G401.6 (cell line): Measurements from ENCODE around the gene KIF21B.
"Not testable (repeated sequence)": the region's sequence is repeated elsewhere in the genome, so short reads cannot be mapped to it uniquely, and the experiment has no call there.

Source experiments
- FAIRE-seq: peaks from 2 replicates; lab custom pipeline; 2012; peaks lifted over from hg19 to GRCh38; lab: Jason Lieb, UNC

Gene KIF21B

DNA sequence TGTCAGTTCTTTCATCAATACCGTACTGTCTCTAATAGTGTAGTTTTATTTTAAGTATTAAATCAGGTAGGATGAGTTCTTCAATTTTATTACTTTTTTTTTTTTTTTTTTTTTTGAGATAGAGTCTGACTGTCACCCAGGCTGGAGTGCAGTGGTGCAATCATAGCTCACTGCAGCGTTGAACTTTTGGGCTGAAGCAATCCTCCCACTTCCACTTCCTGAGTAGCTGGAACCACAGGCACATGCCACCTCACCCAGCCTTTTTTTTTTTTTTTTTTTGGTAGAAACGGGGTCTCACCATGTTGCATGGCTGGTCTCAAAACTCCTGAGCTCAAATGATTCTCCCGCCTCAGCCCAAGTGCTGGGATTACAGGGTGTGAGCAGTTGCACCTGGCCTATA is 84.6 kb downstream of the KIF21B start:
- FAIRE-seq: no peak

DNA sequence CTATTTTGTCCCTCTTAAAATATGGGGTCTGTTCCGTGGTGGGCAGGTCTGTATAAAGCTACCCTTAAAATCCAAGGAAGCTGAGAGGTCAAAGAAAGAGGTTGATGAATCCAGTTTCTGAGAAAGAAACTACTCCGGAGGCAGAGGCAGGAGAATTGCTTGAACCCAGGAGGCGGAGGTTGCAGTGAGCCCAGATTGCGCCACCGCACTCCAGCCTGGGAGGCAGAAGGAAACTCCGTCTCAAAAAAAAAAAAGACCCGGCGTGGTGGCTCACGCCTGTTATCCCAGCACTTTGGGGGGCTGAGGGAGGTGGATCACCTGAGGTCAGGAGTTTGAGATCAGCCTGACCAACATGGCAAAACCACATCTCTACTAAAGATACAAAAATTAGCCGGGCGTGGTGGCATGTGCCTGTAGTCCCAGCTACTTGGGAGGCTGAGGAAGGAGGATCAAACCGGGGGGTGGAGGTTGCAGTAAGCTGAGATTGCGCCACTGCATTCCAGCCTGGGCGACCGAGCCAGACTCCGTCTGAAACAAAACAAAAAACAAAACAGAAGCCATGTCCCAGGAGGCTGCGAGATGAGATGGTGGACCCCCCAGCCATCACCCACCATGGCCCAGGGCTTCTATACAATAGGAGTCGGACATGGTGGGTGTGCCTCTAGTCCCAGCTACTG is 88.1 kb downstream of the KIF21B start:
- not testable (repeated sequence) for FAIRE-seq

DNA sequence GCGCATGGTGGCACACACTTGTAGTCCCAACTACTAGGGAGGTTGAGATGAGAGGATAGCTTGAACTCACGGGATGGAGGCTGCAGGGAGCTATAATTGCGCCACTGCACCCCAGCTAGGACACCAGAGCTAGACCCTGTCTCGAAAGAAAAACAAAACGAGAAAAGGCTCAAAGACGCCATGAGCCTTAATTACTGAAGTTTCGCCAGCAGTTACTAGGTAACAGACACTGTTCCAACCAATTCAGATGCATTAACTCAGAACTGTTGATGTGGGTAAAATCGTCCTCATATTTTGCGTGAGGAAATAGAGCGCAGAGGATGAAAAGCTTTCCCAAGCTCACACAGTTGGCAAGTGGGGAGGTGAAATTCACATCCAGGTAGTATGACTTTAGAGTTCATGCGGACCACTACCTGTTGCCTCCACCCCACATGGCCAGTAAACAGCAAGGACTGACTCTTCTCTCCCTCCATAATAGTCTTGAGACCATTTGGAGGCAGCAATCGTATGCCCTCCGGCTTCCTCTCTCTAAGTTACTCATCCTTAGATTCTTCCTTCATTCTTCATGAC is 88.8 kb downstream of the KIF21B start:
- no peak for FAIRE-seq

DNA sequence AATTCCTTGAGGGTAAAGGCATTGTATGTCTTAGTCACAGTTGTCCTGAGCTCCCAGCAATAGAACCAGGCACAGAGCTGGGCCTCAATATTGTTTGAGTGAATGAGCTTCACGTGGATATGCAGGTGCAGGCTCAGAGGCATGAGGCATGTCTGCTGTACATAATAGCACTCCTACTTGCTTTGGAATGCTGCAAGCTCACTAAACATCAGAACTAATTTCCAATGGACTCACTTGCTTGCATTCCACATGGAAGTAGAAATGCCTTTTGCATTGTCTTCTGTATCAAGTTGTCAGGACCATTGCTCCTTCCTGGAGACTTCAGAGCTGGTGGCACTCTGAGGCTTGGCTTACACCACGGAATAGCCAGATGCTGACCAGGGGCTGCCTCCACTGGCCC is 91.7 kb downstream of the KIF21B start:
- FAIRE-seq: no peak

DNA sequence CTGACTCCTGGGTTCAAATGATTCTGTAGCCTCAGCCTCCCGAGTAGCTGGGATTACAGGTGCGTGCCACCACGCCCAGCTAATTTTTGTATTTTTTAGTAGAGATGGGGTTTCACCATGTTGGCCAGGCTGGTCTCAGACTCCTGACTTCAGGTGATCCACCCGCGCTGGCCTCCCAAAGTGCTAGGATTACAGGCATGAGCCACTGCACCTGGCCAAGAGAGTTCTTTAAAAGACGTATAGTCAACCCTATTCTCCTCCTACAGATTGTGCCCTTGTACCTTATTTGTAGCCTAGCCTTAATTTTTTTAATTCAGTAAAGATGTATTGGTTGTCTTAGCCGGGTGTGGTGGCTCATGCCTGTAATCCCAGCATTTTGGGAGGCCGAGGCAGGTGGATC is 93.2 kb downstream of the KIF21B start:
- not testable (repeated sequence) for FAIRE-seq

DNA sequence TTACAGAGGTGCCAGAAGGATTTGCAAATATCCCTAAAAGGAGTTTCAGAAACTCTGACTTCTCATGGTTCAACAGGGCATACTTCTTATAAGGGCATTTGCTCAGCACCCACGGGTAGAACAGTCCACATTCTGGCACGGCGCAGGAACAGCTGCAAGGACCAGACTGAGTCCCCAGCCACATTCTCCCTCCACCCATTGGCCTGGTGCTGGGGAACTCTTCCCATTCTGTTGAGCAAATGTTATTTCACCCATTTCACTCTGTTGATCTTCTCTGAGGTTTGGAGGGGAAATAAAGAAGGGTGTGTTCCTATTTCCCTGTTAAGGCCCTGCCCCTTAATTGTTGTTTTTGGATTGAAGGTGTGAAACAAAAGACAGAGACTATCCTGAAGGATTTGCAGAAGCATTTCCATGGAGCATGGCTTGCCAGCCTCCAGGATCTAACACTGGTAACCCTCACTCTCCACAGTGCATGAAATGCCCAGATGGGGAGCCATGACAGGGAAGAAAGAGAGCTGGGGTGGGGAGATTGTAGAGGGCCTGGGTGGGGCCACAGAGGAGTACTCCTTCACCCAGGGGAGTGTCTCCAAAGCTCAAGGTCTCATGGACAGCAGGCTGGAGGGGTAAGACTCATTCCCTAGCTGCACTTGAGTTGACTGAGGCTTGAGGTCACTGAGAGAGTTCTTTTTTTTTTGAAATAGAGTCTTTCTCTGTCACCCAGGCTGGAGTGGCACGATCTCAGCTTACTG is 93.8 kb downstream of the KIF21B start:
- no peak for FAIRE-seq

DNA sequence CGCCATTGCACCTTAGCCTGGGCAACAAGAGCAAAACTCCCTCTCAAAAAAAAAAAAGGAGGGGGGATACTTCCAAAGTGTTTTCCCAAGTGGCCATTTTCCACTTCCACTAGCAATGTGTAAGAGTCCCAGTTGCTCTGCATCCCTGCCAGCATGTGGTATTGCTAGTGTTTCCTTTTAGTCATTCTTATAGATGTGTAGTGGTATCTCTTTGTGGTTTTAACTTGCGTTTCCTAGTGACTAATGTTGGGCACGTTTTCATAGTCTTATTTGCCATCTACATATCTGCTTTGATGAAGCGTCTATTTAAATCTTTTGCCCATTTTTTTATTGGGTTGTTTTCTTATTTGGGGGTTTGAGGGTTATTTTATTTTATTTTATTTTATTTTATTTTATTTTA is 97.7 kb downstream of the KIF21B start:
- no peak for FAIRE-seq

DNA sequence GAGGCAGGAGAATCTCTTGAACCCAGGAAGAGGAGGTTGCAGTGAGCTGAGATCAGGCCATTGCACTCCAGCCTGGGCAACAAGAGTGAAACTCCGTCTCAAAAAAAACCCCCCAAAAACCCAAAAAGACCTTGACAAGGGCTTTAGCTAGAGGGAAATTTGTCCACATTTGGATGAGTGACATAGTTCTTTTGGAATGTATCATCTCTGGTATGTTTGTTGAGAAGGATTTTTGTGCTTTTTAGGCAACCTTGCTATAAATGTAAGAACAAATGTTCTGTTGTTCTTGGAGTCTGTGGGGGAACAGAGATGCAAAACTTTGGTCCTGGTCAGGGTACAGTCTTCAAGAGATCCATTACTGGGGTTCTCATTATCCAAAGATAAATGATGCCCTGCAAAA is 99.9 kb downstream of the KIF21B start:
- FAIRE-seq: no peak

DNA sequence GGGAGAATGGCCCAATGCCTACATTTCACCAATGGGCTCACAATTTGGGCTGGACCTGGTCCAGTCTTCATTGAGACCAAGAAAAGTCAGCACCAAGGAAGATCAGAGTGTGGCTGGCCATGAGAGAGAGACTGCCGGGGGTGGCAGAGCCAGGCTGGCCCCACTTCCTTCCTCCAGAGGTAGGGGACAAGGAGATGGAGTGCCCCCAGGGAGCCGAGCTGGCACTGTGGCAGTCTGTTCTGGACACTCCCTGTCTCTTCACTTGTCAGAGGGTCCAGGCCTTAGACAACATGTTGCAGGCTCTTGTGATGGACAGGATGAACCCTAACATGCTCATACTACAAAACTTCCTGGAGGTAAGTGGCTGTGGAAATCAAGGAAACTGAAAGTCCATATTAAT is 101.1 kb downstream of the KIF21B start:
- no peak for FAIRE-seq

DNA sequence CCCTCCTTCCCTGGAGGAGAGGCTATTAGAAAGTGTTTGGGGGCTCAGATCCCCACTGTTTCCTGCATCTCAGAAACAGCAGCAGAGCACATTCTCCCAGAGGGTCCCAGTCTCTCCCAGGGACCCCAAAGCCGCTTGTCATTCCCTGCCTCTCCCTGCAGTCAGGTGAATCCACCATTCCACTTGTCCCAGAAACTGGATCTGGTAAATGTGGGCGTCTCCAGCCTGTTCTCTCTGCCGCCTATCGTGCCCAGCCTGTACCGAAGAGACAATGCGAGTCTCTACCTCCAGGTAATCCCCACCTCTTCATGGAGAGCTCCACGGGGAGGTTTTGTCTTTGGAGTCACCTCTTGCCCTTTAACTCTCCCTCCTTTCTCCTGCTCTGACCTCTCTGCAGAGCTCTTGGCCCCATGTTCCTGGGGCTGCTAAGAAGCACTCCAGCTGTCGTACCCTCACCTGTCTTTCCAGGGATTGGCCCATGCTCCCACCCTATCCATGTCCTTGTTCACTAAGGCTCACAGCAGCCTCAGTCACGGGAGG is 101.9 kb downstream of the KIF21B start:
- FAIRE-seq: no peak
